ENCODE results near the gene LRMDA.

DNA sequence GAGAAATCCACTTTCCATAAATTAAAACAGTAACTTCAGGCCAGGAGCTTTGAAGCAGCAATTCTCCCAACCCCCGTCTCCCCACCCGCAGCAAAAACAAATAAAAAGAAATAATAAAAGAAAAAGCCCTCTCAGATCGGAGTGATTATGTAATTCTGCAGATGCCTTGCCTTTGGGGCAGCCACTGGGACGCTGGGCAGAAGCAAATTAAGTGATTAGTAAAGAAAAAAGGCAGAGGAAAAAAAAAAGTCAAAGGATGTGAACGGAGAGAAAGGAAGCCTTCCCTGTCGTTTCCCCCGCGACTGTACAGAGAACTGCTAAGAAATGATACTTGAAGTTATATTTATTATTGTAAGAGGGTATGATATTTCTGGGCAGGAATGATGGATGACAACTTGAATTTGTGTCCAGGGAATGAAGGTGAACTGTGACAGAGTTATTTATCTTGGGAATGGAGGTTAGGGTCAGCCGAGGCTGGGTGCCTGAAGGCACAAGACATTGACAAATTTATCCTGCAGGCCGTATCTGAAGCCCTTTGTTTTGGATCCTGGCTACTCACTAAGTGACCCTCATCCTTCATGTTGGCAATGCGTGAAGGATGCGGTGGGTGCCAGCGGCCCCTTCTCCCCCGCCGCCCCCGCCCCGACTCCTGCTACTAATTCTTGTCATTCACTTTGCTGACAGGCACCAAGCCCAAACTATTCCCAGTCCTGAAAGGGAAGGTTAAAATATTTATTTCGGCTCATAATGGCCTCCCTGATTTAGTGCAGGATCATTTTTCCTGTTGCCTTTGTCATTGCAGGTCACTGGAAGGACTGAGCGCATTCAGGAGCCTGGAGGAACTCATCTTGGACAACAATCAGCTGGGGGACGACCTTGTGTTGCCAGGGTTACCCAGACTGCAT is 604.0 kb downstream of the LRMDA start:
- TF ChIP-seq CTCF (IDR thresholded peaks at IDR 0.05), result no peak
- TF ChIP-seq EZH2 (IDR thresholded peaks at IDR 0.05), result no peak

Measured in neural progenitor cell (in vitro differentiated cells).